Fibroblast of the aortic adventitia (primary cell): Measurements from ENCODE around the gene NUAK1. TPM values are rescaled to one million over a fixed set of nuclear protein-coding genes. Genes with fewer than 3 reads are reported as not detected.

Experiments used
- DNase-seq: peaks from one replicate; pipeline ENCODE4 v3.0.0-alpha.2; 2010; ENCODE audit warnings: low read depth
- H3K4me3 ChIP-seq: 2 replicates; pipeline ENCODE4 v1.5.1; 2011; ENCODE audit warnings: low read depth, mild to moderate bottlenecking, control low read depth, low read length, moderate library complexity
- total RNA-seq: library from RNA; depleted of rRNA; stranded (reverse); fragments of >200 nt; gene quantifications from 2 replicates; pipeline ENCODE4 v1.2.3, GENCODE V29; 2012; ENCODE audit warnings: low replicate concordance
- TF ChIP-seq, protein P1 (sequence below): IDR thresholded peaks from 2 replicates; pipeline ENCODE4 v1.5.1; 2011; ENCODE audit warnings: mild to moderate bottlenecking, low read length, control low read depth, inconsistent platforms; ENCODE audit not compliant: insufficient read depth

NUAK1 gene
- total RNA-seq, 1 donor, result 3.0 TPM

DNA sequence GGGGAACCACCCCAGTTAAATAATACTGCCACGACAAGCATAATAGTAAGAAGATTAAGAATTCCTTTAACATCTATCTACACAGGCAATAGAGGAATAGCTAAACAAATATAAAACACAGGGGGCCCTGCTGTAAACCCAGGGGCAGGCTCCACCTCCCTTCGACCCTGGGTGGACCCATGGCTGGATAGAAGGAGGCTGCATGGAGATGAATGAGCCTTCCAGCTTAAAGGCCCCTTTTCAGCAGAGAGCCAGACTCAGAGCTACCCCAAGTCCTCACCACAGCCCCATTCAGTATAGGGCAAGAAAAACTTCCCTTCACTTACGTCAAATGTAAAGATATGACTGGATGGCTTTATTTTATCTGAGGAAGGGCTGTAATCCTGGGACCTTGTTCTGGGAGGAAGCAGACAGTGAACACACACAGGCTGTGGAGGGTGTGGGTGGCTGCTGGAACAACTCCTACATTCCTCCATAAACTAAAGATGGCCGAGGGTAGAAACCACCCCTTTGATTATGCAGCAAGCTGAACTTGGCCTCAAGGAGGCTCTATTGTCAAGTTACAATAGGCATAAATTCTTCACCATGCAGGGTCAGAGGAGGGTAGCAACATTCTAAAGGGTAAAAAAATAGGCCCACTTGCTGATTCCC is 30.4 kb downstream of the NUAK1 start:
- H3K4me3 ChIP-seq, result no peak overlapping the region
- DNase-seq, result peak; percentile 75
- TF ChIP-seq, protein P1, sequence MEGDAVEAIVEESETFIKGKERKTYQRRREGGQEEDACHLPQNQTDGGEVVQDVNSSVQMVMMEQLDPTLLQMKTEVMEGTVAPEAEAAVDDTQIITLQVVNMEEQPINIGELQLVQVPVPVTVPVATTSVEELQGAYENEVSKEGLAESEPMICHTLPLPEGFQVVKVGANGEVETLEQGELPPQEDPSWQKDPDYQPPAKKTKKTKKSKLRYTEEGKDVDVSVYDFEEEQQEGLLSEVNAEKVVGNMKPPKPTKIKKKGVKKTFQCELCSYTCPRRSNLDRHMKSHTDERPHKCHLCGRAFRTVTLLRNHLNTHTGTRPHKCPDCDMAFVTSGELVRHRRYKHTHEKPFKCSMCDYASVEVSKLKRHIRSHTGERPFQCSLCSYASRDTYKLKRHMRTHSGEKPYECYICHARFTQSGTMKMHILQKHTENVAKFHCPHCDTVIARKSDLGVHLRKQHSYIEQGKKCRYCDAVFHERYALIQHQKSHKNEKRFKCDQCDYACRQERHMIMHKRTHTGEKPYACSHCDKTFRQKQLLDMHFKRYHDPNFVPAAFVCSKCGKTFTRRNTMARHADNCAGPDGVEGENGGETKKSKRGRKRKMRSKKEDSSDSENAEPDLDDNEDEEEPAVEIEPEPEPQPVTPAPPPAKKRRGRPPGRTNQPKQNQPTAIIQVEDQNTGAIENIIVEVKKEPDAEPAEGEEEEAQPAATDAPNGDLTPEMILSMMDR, result peak; percentile 39

DNA sequence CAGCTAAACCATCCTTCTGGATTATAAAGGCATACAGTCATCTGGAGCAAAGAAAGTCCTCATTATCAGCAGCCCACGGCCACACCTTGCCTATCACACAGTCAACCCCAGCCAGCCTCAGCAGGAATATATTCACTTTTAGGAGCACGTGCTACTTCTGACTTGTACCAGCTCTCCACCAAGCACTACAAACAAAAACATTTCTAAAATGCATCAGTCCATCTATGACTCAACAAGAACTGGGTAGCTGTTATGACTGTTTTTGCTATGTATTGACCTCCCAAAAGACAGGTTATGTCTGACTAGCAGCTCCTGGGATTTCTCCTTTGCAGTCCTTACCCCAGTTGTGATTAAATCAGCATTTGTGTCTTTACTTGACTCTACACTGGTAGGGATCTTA is 31.2 kb downstream of the NUAK1 start:
- TF ChIP-seq, protein P1, result no peak
- no peak overlapping the region for H3K4me3 ChIP-seq
- no peak for DNase-seq

DNA sequence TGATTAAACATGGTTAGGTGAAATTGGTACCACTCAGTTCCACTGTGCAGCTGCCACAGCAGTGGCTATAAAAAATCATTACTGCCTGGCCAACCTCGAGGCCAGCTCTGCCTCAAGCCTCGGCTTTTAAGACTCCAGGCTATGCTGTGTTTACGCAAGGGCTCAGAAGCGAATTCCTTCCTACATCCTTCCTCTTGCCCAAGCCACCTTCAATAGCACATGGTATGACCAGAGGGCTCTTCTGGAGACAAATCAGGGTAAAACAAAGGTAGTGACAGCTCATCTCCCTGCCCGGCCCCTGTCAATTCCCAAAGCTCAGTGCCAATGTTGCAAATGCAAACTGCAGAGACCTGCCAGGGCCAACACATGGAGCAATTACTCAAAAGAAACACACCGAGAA is 31.9 kb downstream of the NUAK1 start:
- H3K4me3 ChIP-seq, result no peak overlapping the region
- DNase-seq, result no peak
- TF ChIP-seq, protein P1, result no peak

DNA sequence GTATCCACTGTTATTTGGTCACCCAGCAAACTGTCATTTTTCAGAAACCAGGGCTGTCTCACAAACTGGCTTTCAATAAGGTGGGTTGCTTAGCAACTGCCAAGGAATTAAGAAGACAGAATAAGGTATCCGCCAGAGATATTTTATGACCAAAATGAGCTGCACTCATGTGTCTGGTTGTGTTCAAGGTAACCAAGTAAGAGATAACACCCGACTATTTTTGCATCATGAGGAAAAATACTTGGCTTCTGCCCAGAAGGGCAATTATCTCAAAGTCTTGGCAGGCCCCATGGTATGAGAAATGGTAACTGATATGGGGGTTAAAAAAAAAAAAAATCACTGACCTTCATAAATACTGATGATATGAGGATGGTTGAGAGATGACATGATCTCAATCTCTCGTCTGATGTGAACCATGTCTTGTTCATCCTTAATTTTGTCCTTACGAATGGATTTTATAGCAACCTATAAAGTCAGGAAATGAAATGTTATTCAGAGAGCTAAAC is 32.6 kb downstream of the NUAK1 start:
- TF ChIP-seq, protein P1, result no peak
- H3K4me3 ChIP-seq, result no peak overlapping the region
- DNase-seq, result no peak

DNA sequence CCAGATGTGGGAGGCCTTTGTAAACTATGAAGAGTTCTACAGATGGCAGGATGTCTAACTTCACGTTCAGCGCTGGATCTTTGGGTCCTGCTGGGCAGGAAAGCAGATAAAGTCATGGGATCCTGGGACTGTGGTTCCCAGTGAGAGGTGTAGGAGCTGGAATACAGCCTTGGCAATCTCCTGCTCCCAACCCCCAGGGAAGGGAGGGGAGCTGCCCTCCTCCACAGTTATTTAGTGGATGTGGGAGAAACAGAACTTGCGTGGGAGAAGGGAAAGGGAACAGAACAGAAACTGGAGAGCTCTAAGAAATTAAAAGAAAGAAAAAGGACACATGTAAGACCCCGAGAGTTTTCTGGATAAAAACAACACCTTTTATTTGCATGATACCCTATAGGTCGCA is 37.0 kb downstream of the NUAK1 start:
- TF ChIP-seq, protein P1, result no peak
- no peak for DNase-seq
- H3K4me3 ChIP-seq, result no peak overlapping the region

DNA sequence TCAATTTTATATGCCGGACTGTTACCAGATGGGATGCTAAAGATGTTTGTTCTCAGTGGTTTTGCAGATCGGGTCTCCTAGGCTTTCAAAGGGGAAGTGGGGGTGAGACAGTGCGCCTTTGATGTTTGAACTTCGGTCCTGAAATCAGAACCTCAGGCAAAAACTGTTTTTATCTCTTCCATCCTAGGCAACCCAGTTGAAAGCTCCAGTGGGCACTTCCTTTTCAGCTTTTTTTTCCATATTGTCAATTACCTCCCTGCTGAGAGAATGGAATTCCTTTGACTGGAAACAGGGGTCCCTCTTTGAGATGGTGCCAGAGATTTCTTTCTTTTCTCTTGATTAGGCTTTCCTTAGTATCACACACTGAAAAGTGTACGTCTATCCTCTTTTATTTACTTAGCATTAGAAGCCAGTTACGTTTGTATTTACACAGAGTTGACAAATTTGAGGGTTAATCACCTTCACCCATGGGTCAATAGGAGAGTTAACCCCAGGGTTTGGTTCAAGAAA is 40.0 kb downstream of the NUAK1 start:
- TF ChIP-seq, protein P1, result no peak
- no peak for DNase-seq

More for the DNA sequence above, 40.0 kb downstream of the NUAK1 start:
- H3K4me3 ChIP-seq, result no peak overlapping the region
